HUES64 (cell line): Measurements from ENCODE around the gene TMEM178B.
"Not testable (repeated sequence)": the region's sequence is repeated elsewhere in the genome, so short reads cannot be mapped to it uniquely, and the experiment has no call there.

Source experiments
- H3K27ac ChIP-seq: 2 replicates; pipeline ENCODE4 v1.7.0; 2013; ENCODE audit warnings: low read depth, low read length, inconsistent platforms
- H3K27me3 ChIP-seq: 2 replicates; pipeline ENCODE4 v1.6.1; 2013; ENCODE audit warnings: mild to moderate bottlenecking, low read length; ENCODE audit not compliant: insufficient read depth
- H3K36me3 ChIP-seq: 2 replicates; pipeline ENCODE4 v1.6.1; 2013; ENCODE audit warnings: mild to moderate bottlenecking, low read length; ENCODE audit not compliant: insufficient read depth
- H3K4me1 ChIP-seq: 2 replicates; pipeline ENCODE4 v1.6.1; 2013; ENCODE audit warnings: mild to moderate bottlenecking, low read length, moderate library complexity; ENCODE audit not compliant: insufficient read depth
- H3K4me3 ChIP-seq: 2 replicates; pipeline ENCODE4 v1.5.1; 2013; ENCODE audit warnings: mild to moderate bottlenecking, low read length, moderate library complexity
- H3K9ac ChIP-seq: 2 replicates; pipeline ENCODE4 v1.6.1; 2013; ENCODE audit warnings: mild to moderate bottlenecking, low read depth, low read length
- H3K9me3 ChIP-seq: 2 replicates; pipeline ENCODE4 v1.6.1; 2013; ENCODE audit warnings: low read depth, low read length; ENCODE audit not compliant: insufficient read depth
- WGBS: fragments of 150-250, 120-280 bp; methylation state at CpG from one replicate; pipeline ENCODE4 v1.1.7; 2013; ENCODE audit warnings: missing lambda C conversion rate; 5-methylcytosine and 5-hydroxymethylcytosine counted together

Gene TMEM178B

GRCh38 chr7:141161550-141162535, 88.0 kb downstream of the TMEM178B start:
- 94% methylated on average over 14 of the region's 14 CpGs for WGBS
- Histone ChIP-seq H3K4me1 (no peaks in the 10 kb centered on the region), H3K4me3 (no peak overlapping the region), H3K27me3 (no peaks in the 10 kb centered on the region), H3K27ac (no peak overlapping the region), H3K9me3 (no peaks in the 10 kb centered on the region), H3K9ac (no peak overlapping the region), H3K36me3 (no peaks in the 10 kb centered on the region)

GRCh38 chr7:141165521-141165920, 91.7 kb downstream of the TMEM178B start:
- Histone ChIP-seq H3K9me3 (no peaks in the 10 kb centered on the region), H3K27ac (no peak overlapping the region), H3K9ac (no peak overlapping the region), H3K4me3 (no peak overlapping the region), H3K4me1 (no peaks in the 10 kb centered on the region), H3K36me3 (no peaks in the 10 kb centered on the region), H3K27me3 (no peaks in the 10 kb centered on the region)
- 48% methylated on average over 2 of the region's 2 CpGs for WGBS

GRCh38 chr7:141166926-141167325, 93.1 kb downstream of the TMEM178B start:
- Histone ChIP-seq H3K4me3 (no peak overlapping the region), H3K27ac (no peak overlapping the region), H3K9me3 (no peaks in the 10 kb centered on the region), H3K4me1 (no peaks in the 10 kb centered on the region), H3K9ac (no peak overlapping the region), H3K27me3 (no peaks in the 10 kb centered on the region), H3K36me3 (no peaks in the 10 kb centered on the region)
- 93% methylated on average over 5 of the region's 6 CpGs for WGBS

- WGBS: 88% methylated on average over 11 of the region's 11 CpGs
- Histone ChIP-seq H3K4me3 (no peak overlapping the region), H3K36me3 (no peaks in the 10 kb centered on the region), H3K9ac (no peak overlapping the region), H3K27ac (no peak overlapping the region), H3K27me3 (no peaks in the 10 kb centered on the region), H3K4me1 (no peaks in the 10 kb centered on the region), H3K9me3 (no peaks in the 10 kb centered on the region)
Measured at GRCh38 chr7:141167381-141167964, 93.6 kb downstream of the TMEM178B start.

GRCh38 chr7:141169157-141169556, 95.3 kb downstream of the TMEM178B start:
- not testable (repeated sequence) for H3K27ac ChIP-seq, H3K9me3 ChIP-seq, H3K9ac ChIP-seq, H3K27me3 ChIP-seq, H3K4me1 ChIP-seq, H3K4me3 ChIP-seq, H3K36me3 ChIP-seq
- 100% methylated on average over 2 of the region's 2 CpGs for WGBS

GRCh38 chr7:141175728-141176127, 101.9 kb downstream of the TMEM178B start:
- not testable (repeated sequence) for H3K4me1 ChIP-seq, H3K9me3 ChIP-seq, H3K27me3 ChIP-seq, H3K4me3 ChIP-seq, H3K36me3 ChIP-seq, H3K9ac ChIP-seq, H3K27ac ChIP-seq
- 80% methylated on average over 1 of the region's 1 CpG for WGBS

GRCh38 chr7:141177120-141177519, 103.3 kb downstream of the TMEM178B start:
- H3K36me3 ChIP-seq, H3K4me3 ChIP-seq, H3K27me3 ChIP-seq, H3K27ac ChIP-seq, H3K9ac ChIP-seq, H3K4me1 ChIP-seq, H3K9me3 ChIP-seq: not testable (repeated sequence)
- 97% methylated on average over 5 of the region's 5 CpGs for WGBS

GRCh38 chr7:141178486-141179135, 104.7 kb downstream of the TMEM178B start:
- Histone ChIP-seq H3K4me1 (no peaks in the 10 kb centered on the region), H3K9ac (no peak overlapping the region), H3K9me3 (no peaks in the 10 kb centered on the region), H3K27ac (no peak overlapping the region), H3K4me3 (no peak overlapping the region), H3K27me3 (no peaks in the 10 kb centered on the region), H3K36me3 (no peaks in the 10 kb centered on the region)
- 96% methylated on average over 8 of the region's 8 CpGs for WGBS

- no peak overlapping the region for H3K27ac ChIP-seq
- H3K4me3 ChIP-seq: no peak overlapping the region
- H3K36me3 ChIP-seq: no peaks in the 10 kb centered on the region
- H3K4me1 ChIP-seq: no peaks in the 10 kb centered on the region
- H3K9me3 ChIP-seq: no peaks in the 10 kb centered on the region
- no peaks in the 10 kb centered on the region for H3K27me3 ChIP-seq
- H3K9ac ChIP-seq: no peak overlapping the region
- WGBS: 95% methylated on average over 4 of the region's 4 CpGs
Measured at GRCh38 chr7:141181812-141182211, 107.9 kb downstream of the TMEM178B start.

GRCh38 chr7:141184532-141185190, 110.8 kb downstream of the TMEM178B start:
- no peaks in the 10 kb centered on the region for H3K4me1 ChIP-seq
- H3K36me3 ChIP-seq: no peaks in the 10 kb centered on the region
- H3K9me3 ChIP-seq: no peaks in the 10 kb centered on the region
- WGBS: 90% methylated on average over 10 of the region's 10 CpGs
- H3K9ac ChIP-seq: no peak overlapping the region
- no peak overlapping the region for H3K4me3 ChIP-seq
- no peaks in the 10 kb centered on the region for H3K27me3 ChIP-seq
- no peak overlapping the region for H3K27ac ChIP-seq
